ENCODE results near the gene FBXW7.

FBXW7 gene

GRCh38 chr4:152463562-152463961 is 72.3 kb downstream of the FBXW7 start:
- H3K9ac ChIP-seq (ENCODE audit: low read length): no peak overlapping the region
- no peaks in the 10 kb centered on the region for H3K36me3 ChIP-seq (ENCODE audit: control insufficient read depth, low read depth, low read length)
- H3K4me3 ChIP-seq (ENCODE audit: low read length): no peak overlapping the region
- no peak overlapping the region for H3K27ac ChIP-seq (ENCODE audit: low read length)
- no peaks in the 10 kb centered on the region for H3K9me3 ChIP-seq (ENCODE audit: control insufficient read depth, low read depth, low read length)
- H3K4me1 ChIP-seq (ENCODE audit: control insufficient read depth, low read depth, low read length): no peaks in the 10 kb centered on the region
- H3K27me3 ChIP-seq (ENCODE audit: control insufficient read depth, insufficient read depth, low read length): no peaks in the 10 kb centered on the region

- no peaks in the 10 kb centered on the region for H3K27me3 ChIP-seq (ENCODE audit: control insufficient read depth, insufficient read depth, low read length)
- H3K4me3 ChIP-seq (ENCODE audit: low read length): no peak overlapping the region
- no peak overlapping the region for H3K27ac ChIP-seq (ENCODE audit: low read length)
- H3K9me3 ChIP-seq (ENCODE audit: control insufficient read depth, low read depth, low read length): no peaks in the 10 kb centered on the region
- no peak overlapping the region for H3K9ac ChIP-seq (ENCODE audit: low read length)
- H3K36me3 ChIP-seq (ENCODE audit: control insufficient read depth, low read depth, low read length): no peaks in the 10 kb centered on the region
- H3K4me1 ChIP-seq (ENCODE audit: control insufficient read depth, low read depth, low read length): no peaks in the 10 kb centered on the region
These were observed 73.2 kb downstream of the FBXW7 start for GRCh38 chr4:152462695-152463094.

GRCh38 chr4:152462047-152462446 is 73.8 kb downstream of the FBXW7 start:
- no peaks in the 10 kb centered on the region for H3K27me3 ChIP-seq (ENCODE audit: control insufficient read depth, insufficient read depth, low read length)
- no peaks in the 10 kb centered on the region for H3K9me3 ChIP-seq (ENCODE audit: control insufficient read depth, low read depth, low read length)
- no peaks in the 10 kb centered on the region for H3K36me3 ChIP-seq (ENCODE audit: control insufficient read depth, low read depth, low read length)
- no peak overlapping the region for H3K9ac ChIP-seq (ENCODE audit: low read length)
- H3K4me3 ChIP-seq (ENCODE audit: low read length): no peak overlapping the region
- H3K27ac ChIP-seq (ENCODE audit: low read length): no peak overlapping the region
- H3K4me1 ChIP-seq (ENCODE audit: control insufficient read depth, low read depth, low read length): no peaks in the 10 kb centered on the region

- H3K9ac ChIP-seq (ENCODE audit: low read length): no peak overlapping the region
- no peaks in the 10 kb centered on the region for H3K9me3 ChIP-seq (ENCODE audit: control insufficient read depth, low read depth, low read length)
- no peaks in the 10 kb centered on the region for H3K27me3 ChIP-seq (ENCODE audit: control insufficient read depth, insufficient read depth, low read length)
- H3K4me3 ChIP-seq (ENCODE audit: low read length): no peak overlapping the region
- H3K36me3 ChIP-seq (ENCODE audit: control insufficient read depth, low read depth, low read length): no peaks in the 10 kb centered on the region
- no peak overlapping the region for H3K27ac ChIP-seq (ENCODE audit: low read length)
- no peaks in the 10 kb centered on the region for H3K4me1 ChIP-seq (ENCODE audit: control insufficient read depth, low read depth, low read length)
These were observed 75.4 kb downstream of the FBXW7 start for GRCh38 chr4:152460488-152460887.

- Histone ChIP-seq H3K4me1 (ENCODE audit: control insufficient read depth, low read depth, low read length) (no peaks in the 10 kb centered on the region), H3K27me3 (ENCODE audit: control insufficient read depth, insufficient read depth, low read length) (no peaks in the 10 kb centered on the region), H3K9ac (ENCODE audit: low read length) (no peak overlapping the region), H3K27ac (ENCODE audit: low read length) (no peak overlapping the region), H3K36me3 (ENCODE audit: control insufficient read depth, low read depth, low read length) (no peaks in the 10 kb centered on the region), H3K4me3 (ENCODE audit: low read length) (no peak overlapping the region), H3K9me3 (ENCODE audit: control insufficient read depth, low read depth, low read length) (no peaks in the 10 kb centered on the region)
These were observed 76.6 kb downstream of the FBXW7 start for GRCh38 chr4:152459326-152459725.

GRCh38 chr4:152458801-152459302 is 77.0 kb downstream of the FBXW7 start:
- Histone ChIP-seq H3K4me3 (ENCODE audit: low read length) (no peak overlapping the region), H3K27me3 (ENCODE audit: control insufficient read depth, insufficient read depth, low read length) (no peaks in the 10 kb centered on the region), H3K27ac (ENCODE audit: low read length) (no peak overlapping the region), H3K36me3 (ENCODE audit: control insufficient read depth, low read depth, low read length) (no peaks in the 10 kb centered on the region), H3K9ac (ENCODE audit: low read length) (no peak overlapping the region), H3K9me3 (ENCODE audit: control insufficient read depth, low read depth, low read length) (no peaks in the 10 kb centered on the region), H3K4me1 (ENCODE audit: control insufficient read depth, low read depth, low read length) (no peaks in the 10 kb centered on the region)

- H3K9me3 ChIP-seq (ENCODE audit: control insufficient read depth, low read depth, low read length): no peaks in the 10 kb centered on the region
- no peak overlapping the region for H3K9ac ChIP-seq (ENCODE audit: low read length)
- no peaks in the 10 kb centered on the region for H3K4me1 ChIP-seq (ENCODE audit: control insufficient read depth, low read depth, low read length)
- no peaks in the 10 kb centered on the region for H3K27me3 ChIP-seq (ENCODE audit: control insufficient read depth, insufficient read depth, low read length)
- no peak overlapping the region for H3K4me3 ChIP-seq (ENCODE audit: low read length)
- H3K36me3 ChIP-seq (ENCODE audit: control insufficient read depth, low read depth, low read length): no peaks in the 10 kb centered on the region
- no peak overlapping the region for H3K27ac ChIP-seq (ENCODE audit: low read length)
These were observed 79.3 kb downstream of the FBXW7 start for GRCh38 chr4:152456609-152457008.

- Histone ChIP-seq H3K4me3 (ENCODE audit: low read length) (no peak overlapping the region), H3K27ac (ENCODE audit: low read length) (no peak overlapping the region), H3K27me3 (ENCODE audit: control insufficient read depth, insufficient read depth, low read length) (no peaks in the 10 kb centered on the region), H3K9ac (ENCODE audit: low read length) (no peak overlapping the region), H3K9me3 (ENCODE audit: control insufficient read depth, low read depth, low read length) (no peaks in the 10 kb centered on the region), H3K36me3 (ENCODE audit: control insufficient read depth, low read depth, low read length) (no peaks in the 10 kb centered on the region), H3K4me1 (ENCODE audit: control insufficient read depth, low read depth, low read length) (no peaks in the 10 kb centered on the region)
These were observed 80.6 kb downstream of the FBXW7 start for GRCh38 chr4:152455311-152455710.

GRCh38 chr4:152454398-152455011 is 81.4 kb downstream of the FBXW7 start:
- Histone ChIP-seq H3K27me3 (ENCODE audit: control insufficient read depth, insufficient read depth, low read length) (no peaks in the 10 kb centered on the region), H3K4me1 (ENCODE audit: control insufficient read depth, low read depth, low read length) (no peaks in the 10 kb centered on the region), H3K27ac (ENCODE audit: low read length) (no peak overlapping the region), H3K9me3 (ENCODE audit: control insufficient read depth, low read depth, low read length) (no peaks in the 10 kb centered on the region), H3K36me3 (ENCODE audit: control insufficient read depth, low read depth, low read length) (no peaks in the 10 kb centered on the region), H3K4me3 (ENCODE audit: low read length) (no peak overlapping the region), H3K9ac (ENCODE audit: low read length) (no peak overlapping the region)

GRCh38 chr4:152451496-152451895 is 84.4 kb downstream of the FBXW7 start:
- Histone ChIP-seq H3K4me1 (ENCODE audit: control insufficient read depth, low read depth, low read length) (no peaks in the 10 kb centered on the region), H3K36me3 (ENCODE audit: control insufficient read depth, low read depth, low read length) (no peaks in the 10 kb centered on the region), H3K9ac (ENCODE audit: low read length) (no peak overlapping the region), H3K4me3 (ENCODE audit: low read length) (no peak overlapping the region), H3K9me3 (ENCODE audit: control insufficient read depth, low read depth, low read length) (no peaks in the 10 kb centered on the region), H3K27me3 (ENCODE audit: control insufficient read depth, insufficient read depth, low read length) (no peaks in the 10 kb centered on the region), H3K27ac (ENCODE audit: low read length) (no peak overlapping the region)

GRCh38 chr4:152448854-152449253 is 87.0 kb downstream of the FBXW7 start:
- no peaks in the 10 kb centered on the region for H3K27me3 ChIP-seq (ENCODE audit: control insufficient read depth, insufficient read depth, low read length)
- H3K4me1 ChIP-seq (ENCODE audit: control insufficient read depth, low read depth, low read length): no peaks in the 10 kb centered on the region
- H3K4me3 ChIP-seq (ENCODE audit: low read length): no peak overlapping the region
- H3K27ac ChIP-seq (ENCODE audit: low read length): no peak overlapping the region
- no peaks in the 10 kb centered on the region for H3K9me3 ChIP-seq (ENCODE audit: control insufficient read depth, low read depth, low read length)
- no peaks in the 10 kb centered on the region for H3K36me3 ChIP-seq (ENCODE audit: control insufficient read depth, low read depth, low read length)
- H3K9ac ChIP-seq (ENCODE audit: low read length): no peak overlapping the region

GRCh38 chr4:152448038-152448707 is 87.7 kb downstream of the FBXW7 start:
- H3K27me3 ChIP-seq (ENCODE audit: control insufficient read depth, insufficient read depth, low read length): no peaks in the 10 kb centered on the region
- no peak overlapping the region for H3K9ac ChIP-seq (ENCODE audit: low read length)
- no peak overlapping the region for H3K27ac ChIP-seq (ENCODE audit: low read length)
- no peaks in the 10 kb centered on the region for H3K4me1 ChIP-seq (ENCODE audit: control insufficient read depth, low read depth, low read length)
- no peaks in the 10 kb centered on the region for H3K9me3 ChIP-seq (ENCODE audit: control insufficient read depth, low read depth, low read length)
- no peaks in the 10 kb centered on the region for H3K36me3 ChIP-seq (ENCODE audit: control insufficient read depth, low read depth, low read length)
- H3K4me3 ChIP-seq (ENCODE audit: low read length): no peak overlapping the region
